SH-SY5Y (cell line): ENCODE data around the gene LRRC59.

ENCODE experiments used
- GATA2 ChIP-seq: IDR thresholded peaks from 2 replicates; pipeline ENCODE4 v1.6.1; 2011; ENCODE audit warnings: mild to moderate bottlenecking, low read depth, low read length
- GATA3 ChIP-seq: IDR thresholded peaks from 2 replicates; pipeline ENCODE4 v1.6.1; 2011; ENCODE audit warnings: low read depth, mild to moderate bottlenecking, low read length, moderate library complexity

- TF ChIP-seq GATA3 (no peak), GATA2 (no peak)
Observed at GRCh38 chr17:50437409-50437808, 40.1 kb upstream of the LRRC59 start.
